HepG2 (cell line): ENCODE data around the gene AGMO. TPM values are rescaled to one million over a fixed set of nuclear protein-coding genes. Genes with fewer than 3 reads are reported as not detected.

Experiments
- ATAC-seq: fragments of 200-7000 bp; cut with Tn5 transposase; 3 replicates; pipeline ENCODE4 v1.9.1; 2020; ENCODE audit warnings: mild to moderate bottlenecking, moderate library complexity
- BruUV-seq: library from RNA; stranded (reverse); fragments of 400-500 nt; replicated peaks from 2 replicates; lab custom pipeline; 2021; lab: Mats Ljungman, UMichigan
- CTCF ChIA-PET: fragments of 300-600 bp; formaldehyde crosslinking; extraction: SDS; loops from one replicate; lab custom pipeline; 2021; ENCODE audit warnings: low total read pairs, inconsistent platforms, low intra/inter-chr PET ratio; lab: Yijun Ruan, JAX
- POLR2A ChIA-PET: fragments of 350-600 bp; sonication (Branson Sonifier 250); formaldehyde crosslinking; loops from one replicate; lab custom pipeline; 2020; ENCODE audit warnings: antibody characterized with exemption, inconsistent platforms; lab: Yijun Ruan, JAX
- DNase-seq: peaks from one replicate; pipeline ENCODE4 v3.0.0-alpha.2; 2015; ENCODE audit warnings: low spot score
- FAIRE-seq: peaks from 3 replicates; lab custom pipeline; 2011; peaks lifted over from hg19 to GRCh38; lab: Jason Lieb, UNC
- H2AFZ ChIP-seq: one replicate; pipeline ENCODE4 v1.6.1; 2011; ENCODE audit warnings: low read length, inconsistent platforms
- H3K27ac ChIP-seq: fragments of 300-600 bp; 3 replicates; pipeline ENCODE4 v1.8.0; 2011; ENCODE audit warnings: mixed run types, mild to moderate bottlenecking, mixed read lengths, low read length, inconsistent platforms; ENCODE audit not compliant: insufficient read depth; ENCODE audit errors: extremely low read length
- H3K27me3 ChIP-seq, 2 experiments: fragments of 200-600 bp in 1 of 2; 2 replicates in 1 of 2; 3 replicates in 1 of 2; pipeline versions ENCODE4 v1.6.0 to v1.8.0; 2011; ENCODE audit warnings: low read length in 2 of 2, mild to moderate bottlenecking in 2 of 2, moderate library complexity in 2 of 2, inconsistent platforms in 1 of 2; ENCODE audit not compliant: insufficient read depth in 2 of 2, control insufficient read depth in 1 of 2
- H3K36me3 ChIP-seq, 2 experiments: fragments of 200-600 bp in 1 of 2; replicated peaks in 1 of 2; 2 replicates in 1 of 2; 3 replicates in 1 of 2; pipeline versions ENCODE4 v1.5.1 to v1.8.0; 2011; ENCODE audit warnings: low read length in 2 of 2, inconsistent platforms in 1 of 2; ENCODE audit not compliant: insufficient read depth in 2 of 2, control insufficient read depth in 1 of 2
- H3K4me1 ChIP-seq: 2 replicates; pipeline ENCODE4 v1.5.1; 2012; ENCODE audit warnings: low read length, inconsistent platforms; ENCODE audit not compliant: insufficient read depth
- H3K4me2 ChIP-seq: 2 replicates; pipeline ENCODE4 v1.6.0; 2011; ENCODE audit warnings: low read depth, low read length, inconsistent platforms
- H3K4me3 ChIP-seq, 3 experiments: fragments of 200-600 bp in 1 of 3; sonication (generic), shearing (Covaris generic) in 1 of 3; replicated peaks in 1 of 3; 2 replicates each; pipeline ENCODE4 v1.5.1; 2011 to 2016; ENCODE audit warnings: low read length in 3 of 3, inconsistent platforms in 2 of 3, low read depth in 2 of 3, mild to moderate bottlenecking in 2 of 3, control low read depth in 1 of 3, mixed read lengths in 1 of 3; ENCODE audit not compliant: insufficient read depth in 1 of 3
- H3K79me2 ChIP-seq: one replicate; pipeline ENCODE4 v1.6.1; 2011; ENCODE audit warnings: low read length, inconsistent platforms; ENCODE audit not compliant: insufficient read depth
- H3K9ac ChIP-seq: 2 replicates; pipeline ENCODE4 v1.6.0; 2011; ENCODE audit warnings: mild to moderate bottlenecking, low read depth, low read length, inconsistent platforms; ENCODE audit not compliant: insufficient read depth
- H3K9me3 ChIP-seq: 2 replicates; pipeline ENCODE4 v1.5.1; 2012; ENCODE audit warnings: mild to moderate bottlenecking, low read length
- H4K20me1 ChIP-seq: 2 replicates; pipeline ENCODE4 v1.6.0; 2011; ENCODE audit warnings: inconsistent platforms, mild to moderate bottlenecking, low read length, moderate library complexity; ENCODE audit not compliant: insufficient read depth
- FIP1L1 ChIP-seq: fragments of 200-400 bp; formaldehyde crosslinking; IDR thresholded peaks from 2 replicates; pipeline ENCODE4 v1.6.1; 2018; ENCODE audit warnings: low read depth, mild to moderate bottlenecking, low read length, moderate library complexity, borderline replicate concordance; ENCODE audit not compliant: insufficient read depth
- HOXA3 ChIP-seq: sonication (generic); formaldehyde crosslinking; IDR thresholded peaks from 2 replicates; pipeline ENCODE4 v1.5.0; 2020; ENCODE audit warnings: missing genetic modification reagents
- KLF12 ChIP-seq: sonication (generic); formaldehyde crosslinking; IDR thresholded peaks from 2 replicates; pipeline ENCODE4 v1.4.0; 2020; ENCODE audit warnings: missing genetic modification reagents, borderline replicate concordance
- LCORL ChIP-seq, 2 experiments: fragments of 450-650 bp in 1 of 2; sonication (generic) in 1 of 2; formaldehyde crosslinking in 1 of 2; IDR thresholded peaks; 2 replicates each; pipeline versions ENCODE4 v1.5.0 to v1.6.1; 2017 to 2020; ENCODE audit warnings: antibody characterized with exemption in 1 of 2, missing genetic modification reagents in 1 of 2
- SRSF9 ChIP-seq: fragments of 200-400 bp; formaldehyde crosslinking; IDR thresholded peaks from 2 replicates; pipeline ENCODE4 v1.6.1; 2018; ENCODE audit warnings: borderline replicate concordance, mild to moderate bottlenecking, low read depth, low read length; ENCODE audit not compliant: insufficient read depth, poor library complexity, severe bottlenecking
- ZNF264 ChIP-seq: sonication (generic); formaldehyde crosslinking; IDR thresholded peaks from 2 replicates; pipeline ENCODE4 v1.4.0; 2020; ENCODE audit warnings: missing genetic modification reagents
- ZNF709 ChIP-seq: sonication (generic); formaldehyde crosslinking; IDR thresholded peaks from 2 replicates; pipeline ENCODE4 v1.5.0; 2020; ENCODE audit warnings: mild to moderate bottlenecking, missing genetic modification reagents
- ZNF816 ChIP-seq: sonication (generic); formaldehyde crosslinking; IDR thresholded peaks from 2 replicates; pipeline ENCODE4 v1.8.0; 2022; ENCODE audit warnings: missing genetic modification reagents, mild to moderate bottlenecking, borderline replicate concordance
- ZZZ3 ChIP-seq: sonication (generic); formaldehyde crosslinking; IDR thresholded peaks from 2 replicates; pipeline ENCODE4 v1.4.0; 2020; ENCODE audit warnings: missing genetic modification reagents, mild to moderate bottlenecking, borderline replicate concordance
- WGBS: methylation state at CpG from one replicate; pipeline ENCODE4 v1.1.6; 2017; ENCODE audit warnings: low lambda C conversion rate; 5-methylcytosine and 5-hydroxymethylcytosine counted together
- in situ Hi-C: cut with HindIII; loops from 2 replicates; pipeline ENCODE4 v1.10.0; 2017; ENCODE audit warnings: low pct_unique_long_range_greater_than_20kb; ENCODE audit not compliant: extremely low pct_ligation_motif_present
- intact Hi-C: fragments of 100-400 bp; cut with micrococcal nuclease; formaldehyde crosslinking; loops from one replicate; pipeline ENCODE4 v1.10.0; 2022; ENCODE audit not compliant: unreplicated experiment
- polyA plus RNA-seq, 8 experiments: library from polyadenylated mRNA; depleted of rRNA in 3 of 8; stranded (reverse) in 7 of 8; unstranded in 1 of 8; fragments of >200 nt; fragmentation: Illumina TruSeq in 4 of 8; extraction: Trizol in 4 of 8; gene quantifications; 2 replicates each; pipeline versions ENCODE4 v1.2.1 to v1.2.3, GENCODE V29; 2011 to 2016; ENCODE audit warnings: low read depth in 4 of 8, missing spikeins in 1 of 8, mixed read lengths in 1 of 8; ENCODE audit not compliant: insufficient read depth in 1 of 8
- total RNA-seq, 5 experiments: library from RNA; depleted of rRNA; stranded (reverse); fragments of >200 nt; fragmentation: Illumina TruSeq; extraction: Trizol; gene quantifications; 2 replicates each; pipeline ENCODE4 v1.2.3, GENCODE V29; 2016; ENCODE audit warnings: low read depth in 1 of 5
- TF ChIP-seq, protein P1 (sequence below): sonication (generic); formaldehyde crosslinking; IDR thresholded peaks from 2 replicates; pipeline ENCODE4 v1.5.0; 2020; ENCODE audit warnings: mild to moderate bottlenecking, missing genetic modification reagents, moderate library complexity

The AGMO gene
- total and polyA plus RNA-seq, 2 of the 13 experiments (the other 11 are each of a cell fraction or from before 2014, with no cell fraction given), result 0.22 to 0.50 TPM

DNA sequence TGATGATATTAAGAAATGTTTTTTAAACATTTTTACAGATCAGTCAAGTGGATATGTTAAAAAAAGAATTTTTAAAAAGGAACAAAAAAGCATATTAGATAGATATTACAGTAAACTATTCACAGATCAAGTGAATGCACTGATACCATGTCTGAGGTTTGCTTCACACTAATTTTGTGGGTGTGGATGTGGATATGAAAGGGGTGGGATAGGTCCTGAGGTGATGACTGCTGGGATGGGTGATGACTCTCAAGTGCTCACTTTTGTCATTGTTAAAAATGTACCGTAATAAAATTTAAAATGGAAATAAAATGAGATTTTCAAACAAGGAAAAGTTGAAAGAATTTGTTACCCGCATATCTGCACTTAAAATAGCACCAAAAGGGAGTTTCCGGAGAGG lies 54.1 kb downstream of the AGMO start (continued):
- TF ChIP-seq ZNF816 (CRISPR knock-in tag), result no peak
- TF ChIP-seq, protein P1, sequence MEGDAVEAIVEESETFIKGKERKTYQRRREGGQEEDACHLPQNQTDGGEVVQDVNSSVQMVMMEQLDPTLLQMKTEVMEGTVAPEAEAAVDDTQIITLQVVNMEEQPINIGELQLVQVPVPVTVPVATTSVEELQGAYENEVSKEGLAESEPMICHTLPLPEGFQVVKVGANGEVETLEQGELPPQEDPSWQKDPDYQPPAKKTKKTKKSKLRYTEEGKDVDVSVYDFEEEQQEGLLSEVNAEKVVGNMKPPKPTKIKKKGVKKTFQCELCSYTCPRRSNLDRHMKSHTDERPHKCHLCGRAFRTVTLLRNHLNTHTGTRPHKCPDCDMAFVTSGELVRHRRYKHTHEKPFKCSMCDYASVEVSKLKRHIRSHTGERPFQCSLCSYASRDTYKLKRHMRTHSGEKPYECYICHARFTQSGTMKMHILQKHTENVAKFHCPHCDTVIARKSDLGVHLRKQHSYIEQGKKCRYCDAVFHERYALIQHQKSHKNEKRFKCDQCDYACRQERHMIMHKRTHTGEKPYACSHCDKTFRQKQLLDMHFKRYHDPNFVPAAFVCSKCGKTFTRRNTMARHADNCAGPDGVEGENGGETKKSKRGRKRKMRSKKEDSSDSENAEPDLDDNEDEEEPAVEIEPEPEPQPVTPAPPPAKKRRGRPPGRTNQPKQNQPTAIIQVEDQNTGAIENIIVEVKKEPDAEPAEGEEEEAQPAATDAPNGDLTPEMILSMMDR (CRISPR knock-in tag), result no peak
- TF ChIP-seq ZNF264 (CRISPR knock-in tag), result no peak
- no peak for TF ChIP-seq ZNF709

DNA sequence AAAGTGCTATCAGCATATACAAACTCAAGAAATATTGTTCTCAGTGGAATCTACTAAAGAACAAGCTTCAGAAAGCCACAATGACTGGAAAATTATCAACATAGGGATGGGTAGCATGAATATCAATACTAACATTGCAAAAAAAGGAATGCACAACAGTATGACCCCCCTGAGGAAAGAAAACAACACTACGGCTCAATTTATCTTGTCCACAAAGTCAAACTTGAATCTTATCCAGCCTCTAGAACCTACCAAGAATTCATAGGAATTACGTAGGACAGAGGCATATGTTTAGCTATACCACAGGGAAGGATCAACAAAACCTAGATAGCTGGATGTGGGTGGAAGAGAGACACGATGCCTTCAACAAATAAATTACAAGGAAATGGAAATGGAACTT lies 54.6 kb downstream of the AGMO start:
- BruUV-seq, result no TSS peak
- 58% methylated on average over 3 of the region's 3 CpGs for WGBS
- in situ Hi-C loops, result no loop called here
- intact Hi-C loops, result no loop called here
- CTCF ChIA-PET, result no interaction called here
- no peaks in the 10 kb centered on the region for H4K20me1 ChIP-seq
- H3K79me2 ChIP-seq, result no peaks in the 10 kb centered on the region
- no peak overlapping the region for H3K4me3 ChIP-seq
- FAIRE-seq (no peak), ATAC-seq (no peak), DNase-seq (no peak)
- no peak overlapping the region for H2AFZ ChIP-seq
- H3K36me3 ChIP-seq, result no peaks in the 10 kb centered on the region
- H3K27ac ChIP-seq, result no peak overlapping the region
- no peaks in the 10 kb centered on the region for H3K27me3 ChIP-seq
- POLR2A ChIA-PET, result no interaction called here
- no peak overlapping the region for H3K4me2 ChIP-seq
- H3K4me1 ChIP-seq, result no peaks in the 10 kb centered on the region
- peaks cover 84% of the 10 kb centered on the region for H3K9me3 ChIP-seq
- H3K9ac ChIP-seq, result no peak overlapping the region
- no peak for TF ChIP-seq ZZZ3 (CRISPR knock-in tag)

- Histone ChIP-seq H3K4me3 (no peak overlapping the region), H3K4me2 (no peak overlapping the region), H3K4me1 (no peaks in the 10 kb centered on the region), H3K36me3 (no peaks in the 10 kb centered on the region), H3K79me2 (no peaks in the 10 kb centered on the region), H3K27me3 (no peaks in the 10 kb centered on the region), H3K9ac (no peak overlapping the region), H2AFZ (no peak overlapping the region), H3K27ac (no peak overlapping the region), H3K9me3 (peaks cover 86% of the 10 kb centered on the region), H4K20me1 (no peaks in the 10 kb centered on the region)
- CTCF ChIA-PET, result no interaction called here
- DNase-seq (no peak), FAIRE-seq (no peak), ATAC-seq (no peak)
- no TSS peak for BruUV-seq
- in situ Hi-C loops (no loop called here), intact Hi-C loops (no loop called here)
- TF ChIP-seq HOXA3 (CRISPR knock-in tag), result no peak
- TF ChIP-seq LCORL (IDR thresholded peaks at IDR 0.05), result peak; percentile 71
- no peak for TF ChIP-seq LCORL (CRISPR knock-in tag; IDR thresholded peaks at IDR 0.05)
- TF ChIP-seq SRSF9, result no peak
- TF ChIP-seq KLF12 (CRISPR knock-in tag), result no peak
- TF ChIP-seq FIP1L1, result no peak
- POLR2A ChIA-PET, result no interaction called here
Observed at GRCh38 chr7:15505761-15506160, 56.1 kb downstream of the AGMO start.
